ENCODE measurements around the gene OMA1. TPM values are rescaled to one million over a fixed set of nuclear protein-coding genes. Genes with fewer than 3 reads are reported as not detected.

OMA1 gene
- total and polyA plus RNA-seq, 10 of the 15 experiments (the other 5 are each of a cell fraction or from before 2014, with no cell fraction given), result 23.6 to 67.1 (median 47.1) TPM

GRCh38 chr1:58584082-58584895, 37.8 kb upstream of the OMA1 start:
- Histone ChIP-seq H3K27ac (ENCODE audit: control insufficient read depth, insufficient read depth) (peak overlapping the region; percentile 51), H3K36me3 (ENCODE audit: control insufficient read depth in 2 of 2, insufficient read depth in 2 of 2, low read length in 1 of 2) (no peaks in the 10 kb centered on the region), H3K4me2 (ENCODE audit: control insufficient read depth, insufficient read depth) (peak overlapping the region; percentile 28), H2AFZ (ENCODE audit: control insufficient read depth, low read depth, low read length) (peak overlapping the region; percentile 20; the same call in 1 of the 2 replicates), H4K20me1 (ENCODE audit: control insufficient read depth, insufficient read depth) (no peaks in the 10 kb centered on the region), H3K9ac (ENCODE audit: control insufficient read depth, insufficient read depth, low read length) (no peak overlapping the region), H3K79me2 (ENCODE audit: control insufficient read depth, insufficient read depth, low read length) (no peaks in the 10 kb centered on the region), H3K27me3 (replicated peaks in 1 of 2; ENCODE audit: control insufficient read depth in 2 of 2, insufficient read depth in 2 of 2, low read length in 1 of 2) (no peaks in the 10 kb centered on the region), H3K4me3 (0 out of 2 replicates have a peak overlapping the region, but pooled peaks have one; percentile 35), H3K9me3 (replicated peaks; ENCODE audit: control insufficient read depth, insufficient read depth, low read length) (no peaks in the 10 kb centered on the region), H3K4me1 (ENCODE audit: control insufficient read depth, insufficient read depth, low read length) (peaks cover 21% of the 10 kb centered on the region)
- 19% methylated on average over 8 of the region's 8 CpGs for WGBS (ENCODE audit: insufficient coverage, insufficient replicate concordance, low lambda C conversion rate, missing lambda C conversion rate)
- ChIA-PET SMC1A (ENCODE audit: uncharacterized antibody, unreplicated experiment) (interaction anchor here (0.6 to 2.6 kb wide), 4 partner anchors 8 to 68 kb away, joined by 3 to 17 read pairs (median 3); no protein-coding TSS in a partner anchor), RAD21 (ENCODE audit: unreplicated experiment) (interaction anchor here (0.8 kb wide), 2 partner anchors 11 to 36 kb away, joined by 3 read pairs; no protein-coding TSS in a partner anchor), POLR2A (interaction anchor here (0.8 to 1.3 kb wide), 2 partner anchors 11 to 16 kb away, joined by 3 to 4 read pairs; no protein-coding TSS in a partner anchor), CTCF (interaction anchor here (1.2 kb wide), 1 partner anchor 68 kb away, joined by 3 read pairs; no protein-coding TSS in a partner anchor)
- DNase-seq (ENCODE audit: low read depth, low spot score) (no peak), ATAC-seq (peak; percentile 86), FAIRE-seq (peak; percentile 86)
- no TSS peak for BruUV-seq (replicated peaks)
- intact Hi-C loops (cut with micrococcal nuclease; ENCODE audit: unreplicated experiment) (loop anchor here (1.0 kb wide), 1 partner anchor 11 kb away; no protein-coding TSS in a partner anchor), in situ Hi-C loops (cut with MboI) (no loop called here)
- TF ChIP-seq DPF2 (IDR thresholded peaks at IDR 0.05) (no peak), FOXK2 (IDR thresholded peaks at IDR 0.05) (no peak), E2F8 (IDR thresholded peaks at IDR 0.05; ENCODE audit: low read depth, partially characterized antibody) (no peak), EZH2 (IDR thresholded peaks at IDR 0.05; ENCODE audit: borderline replicate concordance, control insufficient read depth, low read depth, low read length) (no peak), MXI1 (IDR thresholded peaks at IDR 0.05; ENCODE audit: low read depth, low read length) (no peak), YY1 (IDR thresholded peaks at IDR 0.05; ENCODE audit: low read depth, low read length) (peak; percentile 50; the same call in 1 of the 2 replicates), NFXL1 (IDR thresholded peaks at IDR 0.05; ENCODE audit: borderline replicate concordance) (no peak), IRF5 (IDR thresholded peaks at IDR 0.05; ENCODE audit: borderline replicate concordance) (no peak), MYB (IDR thresholded peaks at IDR 0.05; ENCODE audit: borderline replicate concordance, low read depth, low read length) (no peak), RB1 (IDR thresholded peaks at IDR 0.05; ENCODE audit: borderline replicate concordance) (no peak), BACH1 (IDR thresholded peaks at IDR 0.05; ENCODE audit: borderline replicate concordance) (0 out of 2 replicates have a peak, but pooled peaks have one; percentile 19), ETV6 (conservative IDR thresholded peaks at IDR 0.05 in 1 of 2, IDR thresholded peaks at IDR 0.05 in 1 of 2; ENCODE audit: borderline replicate concordance in 1 of 2, low read depth in 1 of 2) (peak in 1 of 2 experiments; percentile 46; a peak in 1 of 4 replicates), YBX1 (IDR thresholded peaks at IDR 0.05) (no peak), MEF2B (IDR thresholded peaks at IDR 0.05; ENCODE audit: partially characterized antibody, poor library complexity, severe bottlenecking) (no peak), POLR2AphosphoS5 (IDR thresholded peaks at IDR 0.05; ENCODE audit: low read length) (no peak), RFX5 (IDR thresholded peaks at IDR 0.05; ENCODE audit: low read depth, low read length) (no peak), PAX5 (IDR thresholded peaks at IDR 0.05; ENCODE audit: borderline replicate concordance, low read depth, low read length) (no peak)
- TF ChIP-seq, protein P1, sequence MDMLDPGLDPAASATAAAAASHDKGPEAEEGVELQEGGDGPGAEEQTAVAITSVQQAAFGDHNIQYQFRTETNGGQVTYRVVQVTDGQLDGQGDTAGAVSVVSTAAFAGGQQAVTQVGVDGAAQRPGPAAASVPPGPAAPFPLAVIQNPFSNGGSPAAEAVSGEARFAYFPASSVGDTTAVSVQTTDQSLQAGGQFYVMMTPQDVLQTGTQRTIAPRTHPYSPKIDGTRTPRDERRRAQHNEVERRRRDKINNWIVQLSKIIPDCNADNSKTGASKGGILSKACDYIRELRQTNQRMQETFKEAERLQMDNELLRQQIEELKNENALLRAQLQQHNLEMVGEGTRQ (IDR thresholded peaks at IDR 0.05; ENCODE audit: borderline replicate concordance, low read depth, low read length), result no peak

All from GM12878 (cell line).